HEK293T (cell line): ENCODE data around the gene ZSWIM3.

Experiments used
- FOXM1 ChIP-seq: fragments of 450-650 bp; IDR thresholded peaks from 2 replicates; pipeline ENCODE4 v1.6.1; 2017; ENCODE audit warnings: mild to moderate bottlenecking, borderline replicate concordance
- SP1 ChIP-seq: fragments of 450-650 bp; IDR thresholded peaks from 2 replicates; pipeline ENCODE4 v1.6.1; 2017

DNA sequence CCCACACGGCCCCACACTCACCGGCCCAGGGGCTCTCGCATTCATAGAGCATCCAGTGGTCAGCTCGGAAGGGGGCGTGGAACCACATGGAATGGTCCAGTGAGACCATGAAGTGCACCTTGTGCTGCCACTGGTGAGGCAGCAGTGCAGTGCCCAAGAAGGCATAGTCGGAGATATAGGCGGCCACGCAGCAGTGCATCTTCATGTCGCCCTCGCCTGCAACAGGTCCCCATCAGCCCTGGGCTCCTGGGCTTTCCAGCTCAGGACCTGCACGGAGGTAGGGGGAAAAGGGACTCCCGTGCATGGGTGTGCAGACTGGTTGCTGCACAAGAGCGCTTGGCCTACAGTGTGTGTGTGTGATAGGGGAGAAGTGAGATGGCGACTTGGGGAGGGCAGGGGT is 13.9 kb upstream of the ZSWIM3 start:
- TF ChIP-seq SP1 (no peak), FOXM1 (no peak)
